ENCODE measurements around the gene SLCO6A1.

Gene SLCO6A1, protein sequence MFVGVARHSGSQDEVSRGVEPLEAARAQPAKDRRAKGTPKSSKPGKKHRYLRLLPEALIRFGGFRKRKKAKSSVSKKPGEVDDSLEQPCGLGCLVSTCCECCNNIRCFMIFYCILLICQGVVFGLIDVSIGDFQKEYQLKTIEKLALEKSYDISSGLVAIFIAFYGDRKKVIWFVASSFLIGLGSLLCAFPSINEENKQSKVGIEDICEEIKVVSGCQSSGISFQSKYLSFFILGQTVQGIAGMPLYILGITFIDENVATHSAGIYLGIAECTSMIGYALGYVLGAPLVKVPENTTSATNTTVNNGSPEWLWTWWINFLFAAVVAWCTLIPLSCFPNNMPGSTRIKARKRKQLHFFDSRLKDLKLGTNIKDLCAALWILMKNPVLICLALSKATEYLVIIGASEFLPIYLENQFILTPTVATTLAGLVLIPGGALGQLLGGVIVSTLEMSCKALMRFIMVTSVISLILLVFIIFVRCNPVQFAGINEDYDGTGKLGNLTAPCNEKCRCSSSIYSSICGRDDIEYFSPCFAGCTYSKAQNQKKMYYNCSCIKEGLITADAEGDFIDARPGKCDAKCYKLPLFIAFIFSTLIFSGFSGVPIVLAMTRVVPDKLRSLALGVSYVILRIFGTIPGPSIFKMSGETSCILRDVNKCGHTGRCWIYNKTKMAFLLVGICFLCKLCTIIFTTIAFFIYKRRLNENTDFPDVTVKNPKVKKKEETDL

DNA sequence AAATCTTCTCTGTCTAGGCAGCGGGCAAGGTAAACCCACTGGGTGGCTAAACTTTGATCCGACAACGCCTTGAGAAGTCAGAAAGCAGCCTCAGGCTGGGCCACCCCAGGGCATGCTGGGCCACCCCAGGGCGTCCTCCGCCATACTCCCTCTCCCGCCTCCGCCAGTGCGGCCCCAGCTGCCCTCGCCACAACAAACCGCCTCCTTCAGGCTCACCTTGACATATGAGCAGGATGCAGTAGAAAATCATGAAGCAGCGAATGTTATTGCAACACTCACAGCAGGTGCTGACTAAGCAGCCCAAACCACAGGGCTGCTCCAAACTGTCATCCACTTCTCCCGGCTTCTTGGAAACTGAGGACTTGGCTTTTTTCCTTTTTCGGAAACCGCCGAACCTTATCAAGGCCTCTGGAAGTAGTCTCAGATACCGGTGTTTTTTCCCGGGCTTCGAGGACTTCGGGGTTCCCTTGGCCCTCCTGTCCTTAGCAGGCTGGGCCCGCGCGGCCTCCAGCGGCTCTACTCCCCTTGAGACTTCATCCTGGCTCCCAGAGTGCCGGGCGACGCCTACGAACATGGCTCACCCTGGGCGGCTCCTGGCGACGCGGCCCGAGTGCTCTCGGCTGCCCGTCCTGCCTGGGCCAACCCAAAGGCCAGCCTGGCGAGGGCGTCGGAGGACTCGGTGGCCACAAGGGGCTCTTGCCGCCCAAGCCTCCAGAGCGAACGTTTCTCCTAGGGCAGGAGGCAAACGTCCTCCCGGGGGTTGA, at the start of gene SLCO6A1:
SLCO6A1 (minus strand) TSS at position 731 of the 764 bp plus-strand sequence; CDS start at position 574, 157 bp downstream.
- DNase-seq: no peak
- no peak for TF ChIP-seq POLR2A (IDR thresholded peaks at IDR 0.05; ENCODE audit: low read length)
- TF ChIP-seq GATA1 (IDR thresholded peaks at IDR 0.05; ENCODE audit: low read depth, low read length): no peak

DNA sequence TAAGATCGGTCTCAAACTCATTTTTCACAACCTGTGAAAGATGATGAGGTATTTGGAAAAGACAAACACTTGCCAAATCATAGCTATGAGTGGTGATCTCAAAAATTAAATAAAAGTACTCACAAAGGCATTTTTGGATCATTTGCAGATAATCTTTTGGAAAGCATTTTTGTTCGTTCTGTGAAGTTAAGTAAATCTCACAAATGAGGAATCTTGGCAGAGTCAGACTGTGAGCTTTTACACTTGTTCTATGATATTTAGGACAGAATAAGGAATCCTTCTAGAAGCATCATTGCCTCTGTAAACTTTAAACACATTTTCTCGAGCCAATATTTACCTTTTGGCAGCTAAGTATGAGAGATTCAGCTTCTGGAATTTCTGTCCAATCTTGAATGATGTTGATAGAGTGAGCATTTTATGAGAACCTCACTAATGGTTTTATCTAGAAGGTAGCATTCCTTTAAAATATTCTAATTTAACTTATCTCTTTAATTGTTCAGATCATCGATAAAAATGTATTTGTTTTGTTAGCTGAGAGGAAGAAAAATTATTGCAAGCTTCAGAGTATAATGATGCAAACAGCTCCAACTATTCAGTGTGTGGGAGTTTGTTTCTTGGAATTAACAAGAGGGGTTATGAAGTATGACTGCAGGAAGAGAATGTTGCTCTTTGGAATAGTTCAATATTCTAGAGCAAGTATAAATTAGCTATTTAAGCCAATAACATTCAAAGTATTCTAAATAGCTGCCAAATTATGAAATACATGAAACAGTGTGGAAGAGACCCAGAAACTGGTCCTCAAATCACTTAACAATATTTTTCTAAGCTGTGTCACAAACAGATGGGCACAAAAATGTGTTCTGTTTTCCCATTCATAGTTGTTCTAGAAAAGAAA, 48.6 kb upstream of the SLCO6A1 start:
- no peak for TF ChIP-seq GATA1 (IDR thresholded peaks at IDR 0.05; ENCODE audit: low read depth, low read length)
- no peak for TF ChIP-seq POLR2A (IDR thresholded peaks at IDR 0.05; ENCODE audit: low read length)
- no peak for DNase-seq

DNA sequence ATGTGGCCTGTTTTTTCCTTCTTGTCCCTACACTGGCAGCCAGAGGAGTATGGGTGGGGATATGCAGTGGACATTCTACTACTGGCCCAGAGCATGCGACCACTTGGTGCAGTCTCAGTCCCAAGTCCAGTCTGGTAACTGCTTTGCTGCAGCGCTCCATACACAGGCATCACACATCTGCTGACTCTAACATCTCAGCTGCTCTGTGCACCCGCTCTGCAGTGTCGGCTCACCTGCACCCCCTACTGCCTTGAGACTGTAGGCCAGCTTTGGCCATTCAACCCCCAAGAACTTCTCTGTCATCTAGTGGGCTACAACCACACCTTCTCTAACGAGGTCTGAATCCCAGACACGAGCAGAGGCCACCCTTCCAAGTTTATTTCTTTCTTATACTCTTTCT, 46.4 kb upstream of the SLCO6A1 start:
- DNase-seq: peak; percentile 3 to 8
- TF ChIP-seq GATA1 (IDR thresholded peaks at IDR 0.05; ENCODE audit: low read depth, low read length) (no peak), POLR2A (IDR thresholded peaks at IDR 0.05; ENCODE audit: low read length) (no peak)

DNA sequence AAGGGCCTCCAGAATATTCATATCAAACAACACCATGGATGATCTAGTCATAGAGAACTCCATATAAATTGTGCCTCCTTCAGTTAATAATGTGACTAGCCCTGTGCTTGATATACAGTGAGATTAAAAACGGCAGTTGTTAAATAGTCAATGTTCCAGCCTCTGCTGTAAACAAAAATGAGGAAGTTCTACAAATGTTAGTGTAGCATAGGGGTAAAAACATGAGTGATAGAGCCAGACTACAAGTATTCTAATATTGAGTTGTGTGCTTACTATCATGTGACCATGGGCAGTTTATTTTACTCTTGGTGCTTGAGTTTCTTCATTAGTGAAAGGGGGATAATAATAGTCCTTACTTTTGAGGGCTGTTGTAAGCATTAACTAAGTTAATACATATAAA, 43.3 kb upstream of the SLCO6A1 start:
- no peak for TF ChIP-seq GATA1 (IDR thresholded peaks at IDR 0.05; ENCODE audit: low read depth, low read length)
- TF ChIP-seq POLR2A (IDR thresholded peaks at IDR 0.05; ENCODE audit: low read length): no peak
- no peak for DNase-seq

DNA sequence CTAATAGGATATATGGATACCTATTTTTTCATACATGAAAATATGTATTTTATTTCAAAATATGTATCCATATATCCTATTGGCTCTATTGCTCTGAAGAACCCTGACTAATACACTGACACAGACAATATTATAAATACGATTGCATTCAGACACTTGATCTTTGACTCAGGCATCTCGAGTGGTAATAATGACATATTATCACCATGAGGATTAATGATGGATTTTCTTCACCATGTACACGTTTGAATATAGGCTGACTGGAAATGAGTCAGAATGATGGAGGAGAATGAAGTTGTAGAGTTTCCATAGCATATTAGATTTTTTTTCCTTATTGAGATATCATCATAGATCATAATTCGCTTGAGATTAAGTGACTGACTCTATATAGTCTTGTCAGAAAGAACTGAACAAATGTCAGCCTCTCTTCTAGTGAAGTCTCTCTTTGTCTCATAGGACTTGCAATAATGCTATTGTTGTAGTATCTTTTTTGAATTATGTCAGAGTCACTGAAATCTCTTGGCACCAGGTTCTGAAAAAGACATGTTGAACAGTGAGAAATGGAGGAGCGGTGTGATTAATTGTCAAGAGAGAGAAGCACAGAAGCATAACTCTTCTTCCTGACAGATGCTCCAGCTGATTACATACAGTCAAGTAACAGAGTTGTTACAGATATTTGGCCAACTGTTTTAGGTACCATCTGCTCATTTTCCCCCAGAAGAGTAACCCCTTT, 41.4 kb upstream of the SLCO6A1 start:
- DNase-seq: no peak
- TF ChIP-seq GATA1 (IDR thresholded peaks at IDR 0.05; ENCODE audit: low read depth, low read length): no peak
- no peak for TF ChIP-seq POLR2A (IDR thresholded peaks at IDR 0.05; ENCODE audit: low read length)

DNA sequence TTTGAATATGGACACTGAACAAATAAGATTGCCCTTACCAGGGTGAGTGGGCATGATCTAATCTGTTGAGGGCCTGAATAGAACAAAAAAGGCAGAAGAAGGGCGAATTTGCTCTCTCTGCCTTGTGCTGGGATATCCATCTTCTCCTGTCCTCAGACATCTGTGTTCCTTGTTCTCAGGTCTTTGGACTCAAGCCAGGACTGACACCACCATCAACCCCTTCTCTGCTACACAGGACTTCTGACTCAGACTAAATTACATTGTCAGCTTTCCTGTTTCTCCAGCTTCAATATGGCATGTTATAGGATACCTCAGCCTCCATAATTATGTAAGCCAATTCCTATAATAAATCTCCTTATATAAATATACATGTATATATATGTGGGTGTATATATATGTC, 40.8 kb upstream of the SLCO6A1 start:
- TF ChIP-seq POLR2A (IDR thresholded peaks at IDR 0.05; ENCODE audit: low read length): no peak
- TF ChIP-seq GATA1 (IDR thresholded peaks at IDR 0.05; ENCODE audit: low read depth, low read length): no peak
- DNase-seq: no peak

DNA sequence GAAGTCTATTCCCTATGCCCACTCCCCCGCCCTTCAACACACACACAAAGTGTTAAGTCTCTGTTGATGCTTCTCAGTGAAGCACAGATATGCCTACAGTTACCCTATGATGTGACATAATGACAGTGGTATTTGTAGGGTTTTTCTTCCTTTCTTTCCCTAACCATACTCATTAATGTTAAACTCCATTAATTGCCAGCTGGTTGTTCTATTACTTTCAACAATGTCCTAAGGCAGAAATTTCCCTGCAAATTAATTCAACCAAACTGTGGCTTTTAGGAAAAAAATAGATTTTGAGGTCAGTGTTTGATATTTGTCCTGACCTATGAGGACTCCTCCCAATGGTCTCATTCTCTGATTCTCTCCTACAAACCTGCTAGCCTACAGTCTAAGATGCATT, 38.2 kb upstream of the SLCO6A1 start:
- TF ChIP-seq GATA1 (IDR thresholded peaks at IDR 0.05; ENCODE audit: low read depth, low read length) (no peak), POLR2A (IDR thresholded peaks at IDR 0.05; ENCODE audit: low read length) (no peak)
- DNase-seq: no peak

DNA sequence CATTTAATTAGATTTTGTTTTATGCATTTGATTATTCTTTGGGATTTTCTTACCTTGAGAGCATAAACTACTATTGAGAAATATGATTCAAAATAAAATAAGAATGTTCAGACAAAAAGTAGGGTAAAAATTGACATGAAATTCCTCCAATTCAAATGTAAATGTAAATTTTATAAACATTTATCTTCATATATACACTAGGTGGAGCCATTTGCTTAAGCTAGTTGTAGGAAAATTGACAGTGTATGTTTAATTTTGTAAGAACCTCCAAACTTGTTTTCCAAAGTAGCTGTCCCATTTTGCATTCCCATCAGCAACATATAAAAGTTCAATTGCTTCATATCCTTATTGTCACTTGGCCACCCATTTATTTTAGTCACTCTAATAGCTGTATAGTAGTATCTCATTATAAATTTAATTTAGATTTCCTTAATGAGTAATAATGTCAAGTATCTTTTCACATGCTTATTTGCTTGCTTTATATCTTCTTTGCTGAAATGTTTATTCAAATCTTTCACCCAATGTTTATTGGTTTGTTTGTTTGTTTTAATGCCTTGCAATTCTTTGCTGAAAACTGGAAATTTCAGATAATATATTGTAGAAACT, 37.6 kb upstream of the SLCO6A1 start:
- peak in 1 of 2 experiments; percentile 7 for DNase-seq
- no peak for TF ChIP-seq POLR2A (IDR thresholded peaks at IDR 0.05; ENCODE audit: low read length)
- TF ChIP-seq GATA1 (IDR thresholded peaks at IDR 0.05; ENCODE audit: low read depth, low read length): no peak

DNA sequence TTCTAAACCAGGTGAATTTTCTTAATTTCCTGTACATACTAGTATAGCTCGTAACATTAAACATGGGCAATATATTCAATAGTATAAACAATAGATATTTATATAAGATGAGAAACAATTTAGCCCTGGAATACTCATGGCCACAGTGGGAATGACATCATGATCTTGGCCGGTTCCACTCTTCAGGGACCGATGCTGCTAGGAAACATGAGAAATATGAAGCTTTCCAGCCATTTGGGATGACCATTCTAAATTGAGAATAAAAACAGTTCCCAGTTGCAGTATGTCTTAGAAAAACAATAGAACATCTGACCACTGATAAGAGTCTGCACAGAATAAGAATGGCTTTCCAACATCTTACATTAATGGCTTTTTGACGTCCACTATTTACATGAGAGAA, 33.3 kb upstream of the SLCO6A1 start:
- TF ChIP-seq POLR2A (IDR thresholded peaks at IDR 0.05; ENCODE audit: low read length): no peak
- no peak for TF ChIP-seq GATA1 (IDR thresholded peaks at IDR 0.05; ENCODE audit: low read depth, low read length)
- DNase-seq: no peak

DNA sequence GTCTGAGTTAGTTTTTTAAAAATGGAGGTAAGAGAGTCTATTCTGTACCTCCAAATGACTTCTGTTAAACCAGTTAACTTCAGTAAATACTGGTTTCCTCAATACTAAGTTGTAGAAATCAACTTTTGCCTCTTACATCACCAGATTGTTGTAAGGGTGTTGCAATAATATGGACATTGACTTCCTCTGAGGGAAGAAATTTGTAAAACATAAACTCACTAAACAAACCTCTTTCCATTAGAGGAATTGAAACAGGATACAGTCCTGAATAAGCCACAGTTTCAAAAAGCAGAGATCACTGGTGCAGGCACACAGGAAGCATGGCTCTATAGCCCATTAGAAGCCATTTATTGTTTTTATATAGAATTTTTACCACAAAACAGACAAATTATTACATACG, 32.7 kb upstream of the SLCO6A1 start:
- no peak for DNase-seq
- no peak for TF ChIP-seq POLR2A (IDR thresholded peaks at IDR 0.05; ENCODE audit: low read length)
- TF ChIP-seq GATA1 (IDR thresholded peaks at IDR 0.05; ENCODE audit: low read depth, low read length): no peak

DNA sequence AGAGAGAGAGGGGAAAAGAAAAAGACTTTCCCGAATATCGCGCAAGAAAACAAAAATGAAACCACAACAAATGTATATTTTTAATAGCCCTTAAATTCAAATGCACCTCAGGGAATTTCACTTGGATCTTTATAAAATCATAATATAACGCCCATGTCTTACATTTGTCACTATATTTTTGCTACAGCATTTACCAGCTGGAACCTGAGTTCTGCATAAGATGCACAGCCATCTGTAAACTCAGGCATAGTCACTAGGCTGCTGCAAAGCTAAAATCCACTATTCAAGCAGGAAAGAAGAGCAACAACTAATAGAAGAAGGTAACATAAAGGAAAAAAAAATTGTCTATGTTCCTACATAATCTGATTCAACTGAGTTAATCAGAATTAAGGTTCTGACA, 30.6 kb upstream of the SLCO6A1 start:
- TF ChIP-seq GATA1 (IDR thresholded peaks at IDR 0.05; ENCODE audit: low read depth, low read length) (no peak), POLR2A (IDR thresholded peaks at IDR 0.05; ENCODE audit: low read length) (no peak)
- DNase-seq: no peak

DNA sequence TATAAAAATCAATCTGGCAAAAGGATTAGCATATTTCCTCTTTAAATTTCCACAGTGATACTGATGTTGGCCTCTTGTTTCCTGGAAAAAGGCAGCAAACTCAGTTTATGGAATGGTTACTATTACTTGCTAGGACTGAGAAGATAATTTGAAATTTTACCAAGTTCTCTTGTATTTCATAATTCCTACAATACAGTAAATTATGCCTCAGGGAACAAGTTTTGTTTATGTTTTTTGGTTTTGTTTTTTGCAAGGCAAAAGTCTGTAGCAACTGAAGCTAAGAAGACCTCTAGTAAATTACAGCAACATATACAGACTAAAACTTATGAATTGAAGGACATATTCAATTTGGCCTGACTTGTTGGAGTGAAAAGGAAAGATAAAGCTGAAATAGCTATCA, 30.2 kb upstream of the SLCO6A1 start:
- TF ChIP-seq GATA1 (IDR thresholded peaks at IDR 0.05; ENCODE audit: low read depth, low read length) (no peak), POLR2A (IDR thresholded peaks at IDR 0.05; ENCODE audit: low read length) (no peak)
- no peak for DNase-seq
